SK-N-SH (cell line): Measurements from ENCODE around the gene TPST2.

ENCODE experiments used
- MXI1 ChIP-seq: IDR thresholded peaks from 2 replicates; pipeline ENCODE4 v1.6.1; 2012; ENCODE audit warnings: mild to moderate bottlenecking, low read depth, low read length, improper control_type of control experiment
- POLR2AphosphoS5 ChIP-seq: IDR thresholded peaks from 2 replicates; pipeline ENCODE4 v1.6.1; 2012; ENCODE audit warnings: low read depth, low read length
- TAF1 ChIP-seq: IDR thresholded peaks from 2 replicates; pipeline ENCODE4 v1.6.1; 2012; ENCODE audit warnings: low read depth, mild to moderate bottlenecking, low read length, moderate library complexity, borderline replicate concordance
- TF ChIP-seq, protein P1 (sequence below): fragments of 200-600 bp; sonication (generic); IDR thresholded peaks from 2 replicates; pipeline ENCODE4 v1.6.1; 2017; ENCODE audit warnings: antibody characterized with exemption, mild to moderate bottlenecking, moderate library complexity
- TF ChIP-seq, protein P2 (sequence below): fragments of 150-350 bp; IDR thresholded peaks from 2 replicates; pipeline ENCODE4 v1.6.1; 2017; ENCODE audit warnings: antibody characterized with exemption, low read length, low read depth, borderline replicate concordance
- TF ChIP-seq, protein P3 (sequence below): IDR thresholded peaks from 2 replicates; pipeline ENCODE4 v1.4.0; 2012; ENCODE audit warnings: low read depth, borderline replicate concordance
- TF ChIP-seq, protein P4 (sequence below): IDR thresholded peaks from 2 replicates; pipeline ENCODE4; 2012

DNA sequence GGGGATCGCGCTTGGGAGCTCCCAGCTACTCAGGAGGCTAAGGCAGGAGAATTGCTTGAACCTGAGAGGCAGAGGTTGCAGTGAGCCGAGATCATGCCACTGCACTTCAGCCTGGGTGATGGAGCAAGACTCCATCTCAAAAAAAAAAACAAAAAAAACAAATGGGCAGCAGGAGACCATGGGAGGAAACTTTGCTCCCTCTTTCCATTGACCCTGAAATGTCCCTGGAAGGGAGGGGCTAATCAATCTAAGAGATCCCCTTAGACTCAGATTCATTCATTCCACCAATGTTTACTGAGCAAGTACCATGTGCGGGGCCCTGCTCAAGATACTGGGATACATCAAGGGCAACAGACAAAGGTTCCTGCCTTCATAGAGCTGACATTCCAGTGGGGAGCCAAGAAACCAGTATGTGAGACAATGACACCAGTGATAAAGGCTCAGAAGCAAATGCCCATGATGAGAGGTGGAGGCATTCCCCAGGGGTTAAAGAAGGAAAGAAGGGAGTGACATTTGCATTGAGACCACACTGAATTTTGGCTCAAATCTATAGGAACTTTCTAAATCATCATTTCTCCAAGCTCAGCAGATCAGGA is 39.9 kb downstream of the TPST2 start:
- TF ChIP-seq, protein P1, sequence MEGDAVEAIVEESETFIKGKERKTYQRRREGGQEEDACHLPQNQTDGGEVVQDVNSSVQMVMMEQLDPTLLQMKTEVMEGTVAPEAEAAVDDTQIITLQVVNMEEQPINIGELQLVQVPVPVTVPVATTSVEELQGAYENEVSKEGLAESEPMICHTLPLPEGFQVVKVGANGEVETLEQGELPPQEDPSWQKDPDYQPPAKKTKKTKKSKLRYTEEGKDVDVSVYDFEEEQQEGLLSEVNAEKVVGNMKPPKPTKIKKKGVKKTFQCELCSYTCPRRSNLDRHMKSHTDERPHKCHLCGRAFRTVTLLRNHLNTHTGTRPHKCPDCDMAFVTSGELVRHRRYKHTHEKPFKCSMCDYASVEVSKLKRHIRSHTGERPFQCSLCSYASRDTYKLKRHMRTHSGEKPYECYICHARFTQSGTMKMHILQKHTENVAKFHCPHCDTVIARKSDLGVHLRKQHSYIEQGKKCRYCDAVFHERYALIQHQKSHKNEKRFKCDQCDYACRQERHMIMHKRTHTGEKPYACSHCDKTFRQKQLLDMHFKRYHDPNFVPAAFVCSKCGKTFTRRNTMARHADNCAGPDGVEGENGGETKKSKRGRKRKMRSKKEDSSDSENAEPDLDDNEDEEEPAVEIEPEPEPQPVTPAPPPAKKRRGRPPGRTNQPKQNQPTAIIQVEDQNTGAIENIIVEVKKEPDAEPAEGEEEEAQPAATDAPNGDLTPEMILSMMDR, result no peak
- no peak for TF ChIP-seq TAF1
- TF ChIP-seq, protein P2, sequence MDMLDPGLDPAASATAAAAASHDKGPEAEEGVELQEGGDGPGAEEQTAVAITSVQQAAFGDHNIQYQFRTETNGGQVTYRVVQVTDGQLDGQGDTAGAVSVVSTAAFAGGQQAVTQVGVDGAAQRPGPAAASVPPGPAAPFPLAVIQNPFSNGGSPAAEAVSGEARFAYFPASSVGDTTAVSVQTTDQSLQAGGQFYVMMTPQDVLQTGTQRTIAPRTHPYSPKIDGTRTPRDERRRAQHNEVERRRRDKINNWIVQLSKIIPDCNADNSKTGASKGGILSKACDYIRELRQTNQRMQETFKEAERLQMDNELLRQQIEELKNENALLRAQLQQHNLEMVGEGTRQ, result no peak
- TF ChIP-seq POLR2AphosphoS5, result no peak
- TF ChIP-seq, protein P3, sequence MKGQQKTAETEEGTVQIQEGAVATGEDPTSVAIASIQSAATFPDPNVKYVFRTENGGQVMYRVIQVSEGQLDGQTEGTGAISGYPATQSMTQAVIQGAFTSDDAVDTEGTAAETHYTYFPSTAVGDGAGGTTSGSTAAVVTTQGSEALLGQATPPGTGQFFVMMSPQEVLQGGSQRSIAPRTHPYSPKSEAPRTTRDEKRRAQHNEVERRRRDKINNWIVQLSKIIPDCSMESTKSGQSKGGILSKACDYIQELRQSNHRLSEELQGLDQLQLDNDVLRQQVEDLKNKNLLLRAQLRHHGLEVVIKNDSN, result no peak
- TF ChIP-seq MXI1, result no peak
- TF ChIP-seq, protein P4, sequence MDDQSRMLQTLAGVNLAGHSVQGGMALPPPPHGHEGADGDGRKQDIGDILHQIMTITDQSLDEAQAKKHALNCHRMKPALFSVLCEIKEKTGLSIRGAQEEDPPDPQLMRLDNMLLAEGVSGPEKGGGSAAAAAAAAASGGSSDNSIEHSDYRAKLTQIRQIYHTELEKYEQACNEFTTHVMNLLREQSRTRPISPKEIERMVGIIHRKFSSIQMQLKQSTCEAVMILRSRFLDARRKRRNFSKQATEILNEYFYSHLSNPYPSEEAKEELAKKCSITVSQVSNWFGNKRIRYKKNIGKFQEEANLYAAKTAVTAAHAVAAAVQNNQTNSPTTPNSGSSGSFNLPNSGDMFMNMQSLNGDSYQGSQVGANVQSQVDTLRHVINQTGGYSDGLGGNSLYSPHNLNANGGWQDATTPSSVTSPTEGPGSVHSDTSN, result no peak
